ENCODE data around the gene GLIS2.
A peak's percentile ranks its signal among the peaks of the same experiment; 100 is the strongest.

GLIS2 gene

DNA sequence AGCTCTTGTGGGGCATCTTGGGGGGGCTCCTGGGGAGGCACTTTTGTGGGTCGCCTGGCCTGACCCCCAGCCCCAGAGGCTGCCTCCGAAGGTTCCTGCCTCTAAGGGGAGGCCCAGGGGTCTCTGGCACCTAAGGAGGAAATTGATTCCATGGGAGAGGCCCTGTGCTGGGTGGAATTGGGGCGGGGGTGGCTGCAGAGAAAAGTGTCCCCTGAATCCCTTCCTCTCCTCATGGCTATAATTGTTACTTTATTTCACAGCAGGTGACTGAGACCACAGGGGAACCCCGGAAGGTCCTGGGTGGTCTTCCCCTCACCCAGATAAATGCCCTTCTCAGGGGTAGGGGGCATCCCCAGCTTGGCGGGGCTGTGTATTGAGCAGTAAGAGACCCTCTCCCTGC lies 3.1 kb downstream of the GLIS2 start:
- Histone ChIP-seq H3K27me3 (ENCODE audit: insufficient read depth, low read length) (no peaks in the 10 kb centered on the region), H2AFZ (ENCODE audit: low read depth, low read length) (no peak overlapping the region), H3K36me3 (ENCODE audit: insufficient read depth, low read length) (no peaks in the 10 kb centered on the region), H3K4me3 (ENCODE audit: low read length) (no peak overlapping the region), H3K9me3 (ENCODE audit: low read length) (no peaks in the 10 kb centered on the region), H3K4me1 (ENCODE audit: insufficient read depth, low read length) (peaks cover 50% of the 10 kb centered on the region)

DNA sequence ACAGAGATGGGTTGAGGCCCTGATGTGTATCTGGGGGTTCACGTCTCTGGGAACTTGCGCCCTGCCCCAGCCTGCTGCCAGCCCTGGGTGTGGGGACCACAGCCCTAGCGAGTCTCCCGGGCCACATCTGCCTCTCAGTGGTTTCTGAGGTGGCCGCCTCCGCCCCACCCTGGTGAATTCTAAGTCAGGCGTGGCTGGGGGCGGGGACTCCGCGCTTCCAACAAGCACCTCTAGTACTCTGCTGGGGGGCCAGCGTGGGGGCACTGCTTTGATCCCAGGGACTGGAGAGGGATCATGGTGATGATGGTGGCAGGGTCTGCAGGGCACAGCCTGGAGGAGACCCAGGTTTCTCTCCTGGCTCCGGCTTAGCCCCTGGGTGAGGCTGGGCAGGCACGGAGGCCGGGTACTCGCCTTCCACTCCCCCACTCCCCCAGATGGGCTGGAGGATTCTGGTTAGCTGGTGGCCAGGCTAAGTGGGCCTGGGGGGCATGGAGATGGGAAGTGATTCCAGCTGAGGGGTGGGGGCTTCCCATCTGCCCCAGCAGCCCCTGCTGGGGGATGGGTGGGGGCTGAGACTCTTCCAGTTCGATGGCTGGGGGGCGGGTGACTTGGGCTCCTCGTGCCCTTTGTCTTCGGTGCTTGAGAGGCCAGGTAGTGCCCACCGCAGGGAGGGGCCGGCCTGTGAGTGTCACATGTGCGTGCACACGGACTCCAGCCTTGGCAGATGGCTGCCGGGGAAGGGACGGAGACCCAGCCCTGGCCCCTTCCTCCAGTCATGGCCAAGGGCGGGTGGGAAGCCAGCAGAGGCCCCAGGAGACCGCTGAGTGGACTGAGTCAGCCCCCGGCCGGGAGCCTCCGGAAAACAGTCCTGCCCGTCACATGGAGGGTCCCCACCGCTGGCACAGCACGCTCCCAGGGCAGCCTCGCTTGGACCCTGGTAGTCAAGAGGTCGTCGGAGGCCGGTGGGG lies 3.9 kb downstream of the GLIS2 start:
- no peak overlapping the region for H3K4me3 ChIP-seq (ENCODE audit: low read length)
- H3K4me1 ChIP-seq (ENCODE audit: insufficient read depth, low read length): peaks cover 54% of the 10 kb centered on the region
- H3K9me3 ChIP-seq (ENCODE audit: low read length): no peaks in the 10 kb centered on the region
- no peaks in the 10 kb centered on the region for H3K36me3 ChIP-seq (ENCODE audit: insufficient read depth, low read length)
- no peak overlapping the region for H2AFZ ChIP-seq (ENCODE audit: low read depth, low read length)
- no peaks in the 10 kb centered on the region for H3K27me3 ChIP-seq (ENCODE audit: insufficient read depth, low read length)

DNA sequence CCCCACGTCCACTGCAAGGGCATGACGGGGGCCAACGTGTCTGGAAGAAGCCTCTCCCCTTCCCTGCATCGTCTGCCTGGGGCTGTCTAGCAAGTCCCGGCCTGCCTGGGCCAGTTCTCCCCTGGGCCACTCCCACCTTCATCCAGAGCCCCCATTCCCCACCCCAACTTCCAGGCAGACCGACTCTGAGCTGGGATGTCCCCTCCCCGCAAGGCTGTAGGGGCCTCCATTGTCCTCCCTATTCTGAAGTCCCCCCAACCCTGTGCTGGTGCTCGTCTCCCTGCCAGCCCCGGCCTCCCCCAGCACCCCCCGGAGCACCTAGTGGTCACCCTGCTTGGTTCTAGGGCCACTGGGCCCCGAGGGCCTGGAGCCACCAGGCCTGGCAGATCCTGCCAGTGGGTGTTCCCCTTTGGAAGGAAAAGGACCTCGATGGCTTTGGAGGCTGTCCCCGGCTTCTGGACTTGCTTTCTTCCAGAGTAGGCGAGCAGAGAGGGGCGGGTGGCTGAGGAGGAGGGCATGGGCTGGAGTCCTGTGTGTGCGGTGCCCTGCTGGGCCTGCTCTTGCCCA lies 4.8 kb downstream of the GLIS2 start:
- Histone ChIP-seq H2AFZ (ENCODE audit: low read depth, low read length) (no peak overlapping the region), H3K4me1 (ENCODE audit: insufficient read depth, low read length) (peaks cover 52% of the 10 kb centered on the region), H3K4me3 (ENCODE audit: low read length) (no peak overlapping the region), H3K9me3 (ENCODE audit: low read length) (no peaks in the 10 kb centered on the region), H3K27me3 (ENCODE audit: insufficient read depth, low read length) (no peaks in the 10 kb centered on the region), H3K36me3 (ENCODE audit: insufficient read depth, low read length) (no peaks in the 10 kb centered on the region)

DNA sequence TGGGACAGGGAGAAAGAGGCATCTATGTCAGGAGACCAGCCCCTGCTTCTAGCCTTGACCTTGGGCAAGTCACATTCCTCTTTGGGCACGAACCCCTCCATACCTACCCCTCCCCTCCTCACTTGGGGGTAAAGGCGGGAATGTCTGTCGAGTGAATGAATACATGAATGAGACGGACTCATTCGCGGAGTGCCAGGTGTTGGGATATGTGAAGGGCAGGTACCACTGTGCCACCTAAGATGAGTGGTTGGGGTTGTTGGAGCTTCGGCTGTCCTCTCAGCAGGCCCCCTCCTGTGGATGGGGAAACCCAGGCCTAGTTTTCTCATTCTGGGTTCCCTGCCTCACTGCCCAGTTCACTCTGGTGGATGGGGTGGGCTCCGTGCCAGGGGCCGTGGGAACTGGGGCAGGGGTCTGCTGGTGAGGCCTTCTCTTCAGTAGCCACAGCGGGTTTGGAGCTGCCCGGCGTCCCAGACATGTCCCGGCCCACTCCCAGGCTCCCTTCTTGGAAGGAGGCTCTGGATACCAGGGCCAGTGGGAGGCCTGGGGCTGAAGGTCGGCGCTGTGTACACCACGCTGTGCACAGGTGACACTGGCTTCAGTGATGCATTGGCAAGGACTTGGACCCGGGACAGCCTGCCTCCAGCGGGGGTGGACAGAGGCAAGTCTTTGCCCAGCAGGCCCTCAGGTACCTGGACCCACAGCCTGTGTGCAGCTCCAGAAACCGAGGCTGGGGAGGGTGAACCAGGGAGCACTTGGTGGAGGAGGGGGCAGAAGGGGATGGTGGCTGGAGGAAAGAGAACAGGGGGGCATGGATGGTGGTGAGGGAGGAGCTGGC lies 5.6 kb downstream of the GLIS2 start:
- H3K4me1 ChIP-seq (ENCODE audit: insufficient read depth, low read length): peaks cover 52% of the 10 kb centered on the region
- H3K36me3 ChIP-seq (ENCODE audit: insufficient read depth, low read length): no peaks in the 10 kb centered on the region

DNA sequence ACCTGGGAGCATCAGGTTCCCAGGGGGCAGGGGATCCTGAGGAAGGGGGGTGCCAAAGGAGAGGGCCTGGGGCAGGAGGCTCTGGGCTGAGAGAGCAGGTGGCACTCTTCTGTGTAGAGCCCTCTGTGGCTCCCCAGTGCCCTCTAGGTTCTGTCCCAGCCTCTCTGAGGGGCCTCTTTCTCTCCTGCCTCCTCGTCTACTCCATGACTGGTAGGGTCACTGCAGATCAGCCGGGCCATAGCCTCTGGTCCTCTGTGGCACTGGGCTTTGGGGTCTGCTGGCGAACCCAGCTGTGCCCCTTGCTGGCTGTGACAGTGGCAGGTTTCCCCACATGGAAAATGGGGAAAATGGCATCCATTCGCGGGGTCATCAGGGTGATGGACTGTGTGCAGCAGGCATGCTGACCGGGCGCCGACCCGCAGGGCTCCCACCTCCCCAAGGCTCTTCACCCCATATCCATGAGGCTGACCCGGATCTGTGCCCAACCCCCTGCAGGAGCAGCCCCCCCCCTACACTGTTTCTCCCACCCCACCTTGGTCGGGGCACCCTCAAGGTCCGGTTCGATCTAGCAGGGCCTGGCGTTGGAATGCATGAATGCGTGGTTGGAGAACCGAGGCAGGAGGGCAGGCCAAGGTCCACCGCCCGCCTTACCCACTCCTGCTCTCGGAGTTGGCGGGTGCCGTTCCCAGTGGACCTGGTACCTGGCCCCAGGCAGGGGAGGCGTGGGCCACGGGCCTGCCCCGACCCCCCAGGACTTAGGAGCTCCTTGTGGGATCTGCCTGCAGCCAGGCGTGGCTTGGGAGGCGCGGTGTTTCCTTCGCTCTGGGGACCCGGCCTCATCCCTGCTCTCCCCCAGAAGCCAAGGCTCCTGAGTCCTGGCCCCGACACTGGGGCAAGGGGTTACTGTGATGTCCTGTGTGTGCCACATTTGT lies 6.5 kb downstream of the GLIS2 start:
- H3K27me3 ChIP-seq (ENCODE audit: insufficient read depth, low read length): no peaks in the 10 kb centered on the region
- H3K9me3 ChIP-seq (ENCODE audit: low read length): no peaks in the 10 kb centered on the region
- peaks cover 46% of the 10 kb centered on the region for H3K4me1 ChIP-seq (ENCODE audit: insufficient read depth, low read length)
- no peak overlapping the region for H3K4me3 ChIP-seq (ENCODE audit: low read length)
- no peak overlapping the region for H2AFZ ChIP-seq (ENCODE audit: low read depth, low read length)
- no peaks in the 10 kb centered on the region for H3K36me3 ChIP-seq (ENCODE audit: insufficient read depth, low read length)

More for the DNA sequence above, 5.6 kb downstream of the GLIS2 start:
- H3K27me3 ChIP-seq (ENCODE audit: insufficient read depth, low read length): no peaks in the 10 kb centered on the region
- H2AFZ ChIP-seq (ENCODE audit: low read depth, low read length): no peak overlapping the region
- no peak overlapping the region for H3K4me3 ChIP-seq (ENCODE audit: low read length)
- no peaks in the 10 kb centered on the region for H3K9me3 ChIP-seq (ENCODE audit: low read length)

DNA sequence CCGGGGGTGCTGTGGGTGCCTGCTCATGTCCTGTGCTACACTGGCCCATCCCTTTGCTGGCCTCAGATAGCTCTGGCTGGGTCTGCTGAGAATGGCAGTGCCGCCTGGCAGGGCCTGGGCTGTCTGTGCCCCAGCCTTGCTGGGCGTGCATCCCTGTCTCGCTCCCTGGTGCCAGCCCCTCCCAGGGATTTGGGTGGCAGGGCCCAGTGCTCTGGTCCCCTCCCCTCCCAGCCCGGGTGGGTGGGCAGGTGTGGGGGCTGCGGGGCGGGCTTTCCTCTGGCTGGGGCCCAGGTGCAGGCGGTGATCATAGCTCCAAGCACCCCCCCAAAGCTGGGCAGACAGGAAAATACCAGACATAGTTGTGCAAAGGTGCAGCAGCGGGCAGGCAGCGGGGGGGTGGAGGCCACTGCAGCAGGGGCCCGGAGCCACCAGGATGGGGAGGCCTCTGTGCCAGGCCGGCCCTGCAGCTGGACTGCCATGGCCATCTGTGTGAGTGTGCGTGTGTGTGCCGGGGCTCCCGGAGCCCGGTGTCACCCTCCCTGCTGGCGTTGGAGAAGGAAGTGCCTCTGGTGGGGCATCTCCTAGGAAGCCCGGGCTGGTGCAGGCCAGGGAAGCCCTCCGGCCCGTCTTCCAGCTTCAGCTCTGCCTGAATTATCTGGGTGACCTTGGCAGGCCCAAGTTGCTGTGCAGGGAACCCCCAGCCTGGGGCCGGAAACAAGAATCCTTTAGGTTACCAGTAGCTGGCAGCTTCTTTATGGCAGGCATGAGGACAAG lies 7.4 kb downstream of the GLIS2 start:
- no peak overlapping the region for H3K4me3 ChIP-seq (ENCODE audit: low read length)
- H3K27me3 ChIP-seq (ENCODE audit: insufficient read depth, low read length): no peaks in the 10 kb centered on the region
- no peak overlapping the region for H2AFZ ChIP-seq (ENCODE audit: low read depth, low read length)
- H3K9me3 ChIP-seq (ENCODE audit: low read length): no peaks in the 10 kb centered on the region
- no peaks in the 10 kb centered on the region for H3K36me3 ChIP-seq (ENCODE audit: insufficient read depth, low read length)
- peaks cover 42% of the 10 kb centered on the region for H3K4me1 ChIP-seq (ENCODE audit: insufficient read depth, low read length)

DNA sequence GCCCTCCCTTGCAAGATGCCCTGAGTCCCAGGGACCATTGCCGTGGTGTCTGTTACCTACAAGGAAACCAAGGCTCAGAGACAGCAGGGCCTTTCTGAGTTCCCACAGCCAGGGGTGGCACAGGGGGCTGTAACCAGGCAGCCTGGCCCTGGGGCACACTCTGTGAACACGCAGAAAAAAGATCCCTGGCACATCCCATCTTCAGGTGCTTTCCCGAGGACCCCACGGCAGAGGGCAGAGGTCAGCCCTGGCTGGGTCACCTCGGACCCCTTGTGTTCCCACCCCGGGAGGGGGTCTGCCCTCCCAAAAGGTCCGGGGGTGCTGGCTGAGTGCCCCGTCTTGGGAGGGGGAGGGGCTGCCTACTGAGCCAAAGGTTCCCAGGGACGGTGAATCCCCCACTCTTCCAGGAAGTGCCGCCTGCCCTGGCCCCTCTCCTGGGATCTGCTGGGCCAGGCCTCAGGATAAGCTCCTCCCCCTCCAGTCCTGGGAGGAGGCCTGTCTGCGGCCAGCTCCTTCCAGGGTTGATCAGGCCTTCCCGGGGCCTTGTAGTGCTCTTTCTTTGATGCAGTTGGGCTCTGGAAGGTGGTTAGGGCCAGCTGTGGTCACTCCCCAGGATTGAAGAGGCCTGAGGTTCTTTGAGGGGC lies 8.1 kb downstream of the GLIS2 start:
- Histone ChIP-seq H2AFZ (ENCODE audit: low read depth, low read length) (no peak overlapping the region), H3K4me3 (ENCODE audit: low read length) (no peak overlapping the region), H3K36me3 (ENCODE audit: insufficient read depth, low read length) (no peaks in the 10 kb centered on the region), H3K9me3 (ENCODE audit: low read length) (no peaks in the 10 kb centered on the region), H3K4me1 (ENCODE audit: insufficient read depth, low read length) (peaks cover 42% of the 10 kb centered on the region), H3K27me3 (ENCODE audit: insufficient read depth, low read length) (no peaks in the 10 kb centered on the region)

DNA sequence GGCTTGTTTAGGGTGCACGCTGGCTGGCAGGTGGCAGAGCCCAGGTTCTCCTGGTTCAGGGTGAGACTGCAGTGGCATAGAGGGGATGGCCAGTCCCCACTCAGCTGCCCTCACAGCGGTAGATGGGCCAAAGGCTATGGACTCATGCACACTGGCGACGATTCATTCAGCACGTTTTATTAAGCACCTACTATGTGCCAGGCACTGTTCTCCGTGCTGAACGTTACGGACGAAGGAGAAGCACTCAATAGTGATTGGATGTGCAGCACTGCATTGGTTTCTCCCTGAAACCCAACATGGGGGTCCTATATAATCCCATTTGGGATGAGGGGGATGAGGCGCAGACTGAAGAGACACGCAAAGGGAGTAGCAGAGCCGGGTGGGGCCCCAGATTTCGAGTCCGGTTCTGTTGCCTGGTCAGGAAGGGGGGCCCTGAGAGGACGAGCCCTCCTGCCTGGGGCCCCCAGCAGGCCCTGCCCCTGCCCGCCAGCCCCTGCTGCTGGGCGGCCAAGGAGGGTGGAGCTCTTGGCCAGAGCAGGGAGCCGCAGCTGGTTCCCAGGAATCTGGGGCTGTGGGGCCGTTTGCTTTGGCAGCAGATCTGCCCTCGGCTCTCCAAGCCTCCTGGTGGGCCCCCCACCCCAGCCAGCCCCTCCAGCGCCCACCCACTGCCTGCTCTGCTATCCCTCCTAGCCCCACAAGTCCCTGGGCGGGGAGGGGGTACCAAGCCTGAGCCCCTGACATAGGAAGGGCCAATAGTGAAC lies 8.8 kb downstream of the GLIS2 start:
- Histone ChIP-seq H2AFZ (ENCODE audit: low read depth, low read length) (no peak overlapping the region), H3K27me3 (ENCODE audit: insufficient read depth, low read length) (no peaks in the 10 kb centered on the region), H3K4me3 (ENCODE audit: low read length) (no peak overlapping the region), H3K9me3 (ENCODE audit: low read length) (no peaks in the 10 kb centered on the region), H3K36me3 (ENCODE audit: insufficient read depth, low read length) (no peaks in the 10 kb centered on the region), H3K4me1 (ENCODE audit: insufficient read depth, low read length) (peaks cover 40% of the 10 kb centered on the region)

DNA sequence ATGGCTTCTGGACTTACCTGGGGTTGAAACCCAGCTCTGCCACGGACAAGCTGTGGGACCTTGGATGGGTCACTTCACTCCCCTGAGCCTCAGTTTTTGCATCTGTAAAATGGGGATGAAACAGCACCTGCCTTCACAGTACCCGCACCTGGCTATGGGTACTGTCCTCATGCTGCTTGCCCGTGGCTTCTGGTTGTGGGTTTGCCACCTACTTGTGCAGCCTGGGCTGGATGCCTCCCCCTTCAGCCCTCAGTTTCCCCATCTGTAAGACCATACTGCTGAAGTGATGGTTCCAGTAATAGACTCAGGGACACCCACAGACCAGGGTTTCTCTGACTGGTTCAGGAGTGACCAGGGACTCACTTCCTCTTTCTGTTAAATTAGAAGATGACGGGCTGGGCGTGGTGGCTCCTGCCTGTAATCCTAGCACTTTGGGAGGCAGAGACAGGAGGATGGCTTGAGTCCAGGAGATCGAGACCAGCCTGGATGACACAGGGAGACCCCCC lies 9.4 kb downstream of the GLIS2 start:
- Histone ChIP-seq H3K9me3 (ENCODE audit: low read length) (no peaks in the 10 kb centered on the region), H3K27me3 (ENCODE audit: insufficient read depth, low read length) (no peaks in the 10 kb centered on the region), H3K4me3 (ENCODE audit: low read length) (no peak overlapping the region), H3K4me1 (ENCODE audit: insufficient read depth, low read length) (peaks cover 37% of the 10 kb centered on the region), H3K36me3 (ENCODE audit: insufficient read depth, low read length) (no peaks in the 10 kb centered on the region), H2AFZ (ENCODE audit: low read depth, low read length) (no peak overlapping the region)

DNA sequence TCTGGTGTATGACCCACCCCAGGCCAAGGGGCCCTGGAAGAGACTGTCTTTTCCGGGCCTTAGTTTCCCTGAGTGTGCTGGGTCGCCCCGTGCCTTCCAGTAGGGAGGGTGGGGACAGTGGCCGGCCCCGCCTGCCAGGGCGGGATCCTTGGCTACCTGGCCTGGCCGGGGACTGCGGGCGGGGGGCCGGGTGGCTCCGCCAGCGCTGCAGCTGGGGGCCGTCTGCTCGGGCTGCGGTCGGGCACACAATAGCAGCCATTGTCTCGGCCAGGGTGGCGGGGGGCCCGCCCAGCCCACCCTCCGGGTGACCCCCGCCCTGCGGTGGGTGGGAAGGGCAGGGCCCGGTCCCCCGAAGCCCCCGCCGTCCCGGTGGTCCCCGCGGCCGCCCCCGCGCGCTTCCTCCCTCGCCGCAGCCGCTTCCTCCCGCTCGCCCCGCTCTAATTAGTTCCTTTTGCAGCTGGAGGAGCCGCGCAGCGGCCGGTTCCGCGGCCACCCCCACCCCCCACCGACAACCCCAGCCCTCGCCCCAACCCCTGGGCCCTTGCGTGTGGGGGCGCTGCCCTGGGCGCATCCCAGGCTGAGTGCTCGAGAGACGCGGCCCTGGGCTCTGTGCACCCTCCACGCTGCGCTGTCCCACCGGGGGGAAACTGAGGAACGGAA lies 11.6 kb downstream of the GLIS2 start:
- Histone ChIP-seq H3K36me3 (ENCODE audit: insufficient read depth, low read length) (peaks cover 2% of the 10 kb centered on the region), H3K4me3 (ENCODE audit: low read length) (peak overlapping the region; percentile 55), H3K4me1 (ENCODE audit: insufficient read depth, low read length) (peaks cover 33% of the 10 kb centered on the region), H3K27me3 (ENCODE audit: insufficient read depth, low read length) (no peaks in the 10 kb centered on the region), H3K9me3 (ENCODE audit: low read length) (no peaks in the 10 kb centered on the region), H2AFZ (ENCODE audit: low read depth, low read length) (peak overlapping the region; percentile 32)
